ENCODE measurements around the gene ANXA2.

The ANXA2 gene

DNA sequence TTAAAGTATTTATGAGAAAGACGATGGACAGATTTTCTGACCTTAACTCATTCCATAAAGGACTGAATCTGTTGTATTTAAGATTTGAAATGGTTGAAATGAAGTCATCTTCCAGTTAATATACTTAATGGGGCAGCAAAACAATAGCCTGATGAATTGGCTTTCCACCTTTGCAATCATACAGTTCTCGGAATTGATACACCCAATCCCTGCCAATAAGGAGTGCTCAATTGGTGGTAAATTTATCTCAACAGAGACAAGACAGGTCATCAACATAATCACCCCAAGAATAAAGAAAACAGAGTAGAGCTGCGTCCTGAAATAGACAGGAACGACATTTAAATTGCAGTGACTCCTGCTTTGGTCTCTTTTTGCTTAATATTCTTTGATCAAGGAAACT is 11.2 kb downstream of the ANXA2 start:
- no peak for FAIRE-seq

DNA sequence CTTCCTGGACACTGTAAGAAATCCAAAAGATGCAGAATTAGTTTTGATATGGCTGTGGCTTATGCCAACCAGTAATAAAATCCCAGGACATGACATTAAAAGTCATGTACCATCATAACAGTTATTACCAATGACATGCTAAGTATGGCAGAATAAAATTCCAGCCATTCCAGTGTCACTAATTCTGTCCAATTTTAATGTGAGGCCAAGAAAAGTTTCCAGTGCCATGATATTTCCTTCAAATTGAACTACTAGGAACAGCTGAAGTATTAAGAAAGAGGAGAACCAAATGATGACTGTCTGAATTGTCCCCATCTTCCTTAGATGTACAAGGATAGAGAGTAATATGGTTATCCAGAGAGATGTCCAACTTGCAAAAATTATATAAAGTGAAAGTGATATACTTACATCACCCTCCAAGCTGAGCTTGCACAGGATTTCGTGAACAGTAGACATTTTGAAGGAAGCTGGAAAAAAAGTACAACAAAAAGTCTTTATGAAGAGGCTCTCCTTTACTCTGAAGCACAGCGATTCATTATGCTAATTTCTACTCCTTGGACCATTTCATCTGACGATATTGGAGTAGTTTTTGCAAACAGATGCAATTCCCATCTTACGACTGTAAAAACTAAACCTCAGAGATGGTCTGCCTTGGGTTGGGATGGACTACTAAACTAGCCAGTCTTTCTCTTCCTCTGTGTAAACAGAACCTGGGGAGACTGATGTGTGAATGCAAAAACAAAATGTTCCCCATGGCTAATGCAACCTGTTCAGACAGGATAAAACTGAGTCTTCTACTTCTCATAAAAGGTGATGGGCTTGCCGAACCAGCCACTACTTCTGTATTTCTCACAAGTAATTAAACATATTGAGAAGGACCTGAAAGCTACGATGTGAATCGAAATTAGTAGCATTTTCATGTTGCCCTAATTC is 11.9 kb downstream of the ANXA2 start:
- no peak for FAIRE-seq

DNA sequence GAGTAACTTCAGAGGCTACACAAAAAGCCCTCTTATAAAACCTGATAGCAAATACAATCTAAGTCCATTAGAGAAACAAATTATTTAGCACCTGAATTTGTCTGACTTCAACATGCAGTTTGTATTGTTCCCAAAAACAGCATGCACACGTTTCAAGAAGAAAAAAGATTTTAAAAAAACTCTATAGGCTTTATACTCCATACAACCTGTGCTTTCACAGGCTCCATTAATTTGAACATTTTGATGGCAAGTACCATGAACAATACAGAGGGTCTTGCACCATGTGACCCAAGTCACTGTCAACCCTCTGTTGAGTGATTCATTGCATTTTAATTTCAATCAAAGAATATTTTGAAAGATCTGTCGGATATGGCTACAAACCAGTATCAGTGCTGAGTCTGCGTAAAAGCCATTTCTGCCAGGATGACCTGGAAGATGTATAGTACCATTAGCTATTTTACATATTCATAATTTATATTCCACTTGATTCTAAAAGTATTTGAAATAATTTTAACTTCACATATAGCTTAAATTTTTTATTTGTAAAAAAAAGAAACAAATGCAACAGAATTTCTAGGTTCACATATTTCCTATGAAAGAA is 13.2 kb downstream of the ANXA2 start:
- no peak for FAIRE-seq

DNA sequence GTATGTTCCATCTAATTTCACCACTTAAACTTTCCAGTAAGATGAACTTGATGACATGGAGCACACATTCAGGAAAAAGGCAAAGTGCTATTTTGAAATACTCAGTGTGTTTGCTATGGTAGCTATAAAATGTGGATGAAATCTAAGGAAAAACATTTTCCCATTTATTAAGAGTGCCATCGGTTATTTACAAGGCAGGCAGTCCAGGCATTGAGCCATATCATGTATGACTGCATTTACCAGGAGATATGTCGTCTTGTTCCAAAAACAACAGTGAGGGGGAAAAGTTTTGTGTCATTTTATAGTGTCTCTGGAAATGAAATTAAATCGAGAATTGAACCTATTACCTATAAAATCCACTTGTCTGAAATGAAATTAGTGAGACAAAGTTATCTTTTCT is 13.7 kb downstream of the ANXA2 start:
- no peak for FAIRE-seq

DNA sequence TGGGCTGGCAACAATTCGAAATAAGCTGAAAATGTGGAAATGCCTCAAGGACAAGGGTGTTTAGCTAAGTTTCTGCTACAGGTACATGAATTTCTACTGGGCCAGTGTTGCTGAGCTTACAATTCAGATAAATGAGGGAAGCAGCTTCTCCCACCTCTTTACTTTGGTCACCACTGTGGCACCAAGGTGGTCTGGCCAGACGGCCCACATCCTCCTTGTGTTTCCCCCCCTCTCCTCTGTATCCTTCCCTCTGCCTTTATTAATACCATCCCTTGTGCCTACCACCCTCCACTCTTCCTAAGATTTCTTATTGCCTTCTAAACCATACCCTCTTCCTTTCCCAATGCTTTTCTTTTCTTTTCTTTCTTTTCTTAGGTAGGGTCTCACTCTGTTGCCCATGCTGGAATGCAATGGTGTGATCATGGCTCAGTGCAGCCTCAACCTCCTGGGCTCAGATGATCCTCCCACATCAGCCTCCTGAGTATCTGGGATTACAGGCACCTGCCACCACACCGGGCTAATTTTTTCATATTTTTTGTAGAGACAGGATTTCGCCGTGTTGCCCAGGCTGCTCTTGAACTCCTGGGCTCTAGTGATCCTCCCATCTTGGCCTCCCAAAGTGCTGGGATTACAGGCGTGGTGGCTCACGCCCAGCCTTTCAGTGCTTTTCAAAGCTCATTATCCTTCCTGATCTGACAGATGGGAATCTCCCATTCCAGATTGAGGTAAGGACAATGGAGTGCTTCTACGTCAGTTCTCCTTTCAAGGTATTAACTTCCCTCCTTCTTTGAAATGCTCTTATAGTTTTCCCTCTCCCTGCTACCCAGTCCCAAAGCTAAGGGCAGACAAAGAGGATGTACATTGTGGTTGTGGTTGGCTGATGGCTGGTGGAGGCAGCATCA is 14.8 kb downstream of the ANXA2 start:
- FAIRE-seq = no peak

DNA sequence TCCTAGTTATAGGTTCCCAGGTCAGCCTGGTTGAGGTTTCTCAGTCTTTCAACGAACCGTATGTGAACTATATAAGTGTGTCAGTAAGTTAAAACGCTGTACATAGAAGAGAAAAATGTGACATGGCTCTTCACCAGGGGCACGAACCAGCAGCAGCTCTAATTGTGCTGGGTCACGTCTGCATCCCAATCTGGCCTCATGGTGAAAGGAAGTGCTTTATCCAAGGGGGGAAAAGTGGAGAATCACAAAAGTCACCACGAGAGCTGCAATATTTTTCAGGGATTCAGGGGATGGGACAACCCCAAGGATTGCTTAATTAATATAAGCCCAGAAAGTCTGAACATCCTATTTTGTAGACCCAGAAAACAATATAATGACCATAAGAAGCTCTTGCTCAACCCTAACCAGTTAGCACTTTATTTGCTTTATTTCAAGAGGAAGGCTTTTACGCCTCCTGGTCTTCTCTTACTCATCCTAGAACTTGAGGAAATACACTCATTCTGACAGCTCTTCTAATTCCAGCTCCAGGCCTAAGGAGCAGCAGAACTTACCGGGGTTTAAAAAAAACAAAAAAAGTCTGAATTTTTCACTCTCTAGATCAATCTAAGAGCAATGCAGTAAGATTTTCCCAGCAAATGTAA is 16.5 kb downstream of the ANXA2 start:
- no peak for FAIRE-seq

DNA sequence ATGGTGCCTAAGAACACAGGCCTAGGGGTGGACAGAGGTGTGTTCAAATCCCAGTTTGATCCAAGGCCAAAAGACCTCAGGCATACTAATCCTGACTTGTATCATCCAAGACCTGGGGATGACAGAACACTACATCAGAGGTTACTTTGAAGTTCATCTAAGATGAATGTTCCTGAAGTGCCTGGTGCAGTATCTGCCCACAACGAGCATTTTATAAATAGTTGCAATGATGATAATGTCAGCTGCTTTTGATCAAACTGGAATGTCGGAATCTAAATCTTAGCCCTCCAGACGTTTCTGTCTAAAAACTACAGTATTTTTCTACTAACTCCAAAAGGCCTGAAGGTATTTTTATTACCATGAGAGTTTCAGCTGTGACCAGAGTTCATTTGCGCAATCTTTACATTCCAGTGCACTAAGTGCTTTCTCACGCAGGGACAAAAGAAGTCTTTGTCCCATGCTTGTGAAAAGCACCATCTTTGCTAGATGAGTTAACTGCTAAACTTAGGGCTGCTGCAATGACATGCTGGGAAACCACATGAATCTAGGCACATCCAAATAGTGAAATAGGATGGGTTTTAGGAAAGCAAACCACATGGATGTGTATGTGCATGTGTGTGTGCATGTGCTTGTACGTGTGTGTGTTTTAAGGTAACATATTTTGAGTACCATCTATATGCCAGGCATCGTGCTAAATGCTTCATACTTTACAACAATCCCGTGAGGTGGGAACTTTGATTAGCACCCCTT is 18.1 kb downstream of the ANXA2 start:
- FAIRE-seq = no peak

DNA sequence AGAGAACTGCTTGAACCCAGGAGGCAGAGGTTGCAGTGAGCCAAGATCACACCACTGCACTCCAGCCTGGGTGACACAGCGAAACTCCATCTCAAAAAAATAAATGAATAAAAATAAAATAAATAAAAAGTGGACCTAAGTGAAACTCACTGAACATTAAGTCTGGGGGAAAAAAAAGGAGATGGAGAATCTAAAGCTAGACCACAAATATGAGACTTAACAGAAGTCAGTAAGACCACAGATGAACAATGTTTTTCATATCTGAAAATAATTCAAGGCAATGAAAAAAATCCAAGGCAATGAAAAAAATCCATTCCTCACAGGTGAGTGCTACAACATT is 18.6 kb downstream of the ANXA2 start:
- FAIRE-seq = no peak

DNA sequence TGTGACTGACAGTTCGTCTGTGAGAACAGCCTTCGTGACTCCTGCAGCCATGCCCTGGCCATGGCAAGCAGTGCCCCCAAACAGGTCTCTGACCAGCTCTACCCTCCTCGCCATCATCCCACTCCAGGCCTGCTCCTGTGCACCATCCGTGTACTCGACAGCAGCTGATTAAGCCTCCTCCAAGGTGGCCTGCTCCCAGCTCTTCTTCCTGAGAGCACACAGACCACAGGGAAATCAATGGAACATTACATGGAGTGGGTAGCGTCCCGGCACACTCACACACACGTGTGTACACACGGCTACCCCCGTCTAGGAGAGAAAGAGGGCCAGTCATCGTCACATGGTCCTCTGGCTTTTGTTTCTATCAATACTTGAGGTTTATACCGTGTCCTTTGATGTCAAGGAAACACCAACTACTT is 21.1 kb downstream of the ANXA2 start:
- no peak for FAIRE-seq

DNA sequence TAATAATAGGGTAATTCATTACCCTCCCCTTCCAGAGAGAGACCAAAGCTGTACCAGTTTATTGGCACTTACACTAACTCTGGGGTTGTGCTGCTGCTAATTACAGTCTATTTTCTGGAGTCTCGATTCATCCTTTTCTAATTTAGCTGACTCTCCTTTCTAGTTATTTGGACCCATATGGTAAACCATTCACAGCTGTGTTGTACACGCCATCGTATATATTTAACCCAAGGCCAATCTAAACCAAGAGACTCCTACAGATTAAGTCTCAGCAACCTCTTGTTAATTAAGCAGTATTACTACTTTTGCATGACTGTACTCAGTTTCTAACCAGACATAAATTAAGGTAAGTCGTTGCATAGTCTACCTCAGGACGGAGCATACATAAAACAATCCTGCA is 22.5 kb downstream of the ANXA2 start:
- FAIRE-seq = no peak

DNA sequence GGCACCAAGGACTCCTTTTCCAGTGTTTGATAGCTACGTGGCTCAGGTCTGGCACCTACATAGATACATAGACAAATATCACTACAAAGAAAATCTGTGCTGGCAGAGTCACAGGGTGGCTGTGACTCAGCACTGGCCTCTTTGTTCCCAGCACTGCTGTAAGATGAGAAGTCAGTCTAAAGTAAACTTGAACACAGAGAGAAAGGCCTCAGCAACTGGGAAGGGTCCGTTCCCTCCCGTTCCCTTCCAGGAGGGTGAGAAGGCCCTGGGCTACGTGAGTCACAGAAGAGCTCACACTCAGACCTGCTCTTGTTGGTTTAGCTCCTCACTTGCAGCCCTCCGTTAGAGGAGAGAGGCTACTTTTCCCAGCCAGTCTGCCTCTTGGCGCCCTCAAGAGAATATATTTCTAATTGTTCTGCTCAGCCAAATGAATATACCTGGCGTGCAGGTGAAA is 23.1 kb downstream of the ANXA2 start:
- FAIRE-seq = no peak

DNA sequence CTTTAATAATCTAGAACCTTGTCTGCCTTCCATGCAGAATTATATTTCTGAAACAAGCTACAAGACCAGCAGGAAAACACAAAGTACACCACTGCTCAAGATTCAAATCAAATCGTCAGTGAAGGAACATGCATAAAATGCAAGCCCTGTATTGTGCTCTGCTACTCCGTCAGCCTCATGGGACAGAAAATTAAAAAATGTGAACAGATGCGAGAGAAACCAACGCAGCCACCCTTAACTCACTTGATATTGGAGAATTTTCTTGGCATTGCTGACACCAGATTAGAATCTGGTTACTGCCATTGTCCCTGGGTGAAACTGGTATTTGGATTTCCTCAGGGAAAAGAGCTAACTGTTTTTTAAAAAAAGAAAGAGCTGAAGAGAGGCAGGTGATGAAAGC is 23.6 kb downstream of the ANXA2 start:
- no peak for FAIRE-seq

DNA sequence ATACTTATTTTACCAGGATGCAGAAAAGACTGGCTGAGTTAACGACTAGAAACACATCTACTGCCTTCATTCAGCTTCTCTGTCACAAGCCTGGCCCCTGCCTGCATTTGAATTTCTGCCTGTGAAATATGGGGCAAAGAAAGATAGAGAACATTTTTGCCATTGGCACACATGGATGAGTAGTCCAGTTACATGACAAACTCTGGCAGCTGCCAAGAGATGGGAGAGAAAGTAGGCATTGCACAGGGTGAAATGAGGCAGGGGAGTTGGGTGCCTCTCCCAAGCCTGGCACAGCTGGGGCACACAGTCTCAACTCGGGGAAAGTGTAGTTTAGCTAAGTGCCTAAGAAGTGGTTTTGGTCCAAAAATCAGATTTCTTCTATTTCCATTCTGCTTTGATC is 24.0 kb downstream of the ANXA2 start:
- no peak for FAIRE-seq

DNA sequence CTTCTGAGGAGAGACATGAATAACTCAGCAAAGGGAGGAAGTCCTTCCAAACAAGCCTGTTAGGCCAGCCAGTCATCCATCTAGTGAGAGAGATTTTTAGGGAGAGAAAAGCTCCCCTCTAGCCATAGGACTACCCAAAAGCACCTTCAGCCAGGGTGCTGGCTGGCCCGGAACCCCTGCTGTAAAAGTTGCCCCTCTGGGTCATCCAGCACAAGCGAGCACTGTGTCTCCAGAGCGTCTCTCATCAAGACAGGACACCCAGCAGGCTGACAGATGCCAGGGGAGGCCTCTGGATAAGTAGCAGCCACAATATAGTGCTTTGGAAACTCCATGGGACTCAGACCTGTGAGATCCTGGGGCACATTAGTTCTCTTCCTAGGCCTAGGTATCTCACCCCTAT is 24.5 kb downstream of the ANXA2 start:
- no peak for FAIRE-seq

DNA sequence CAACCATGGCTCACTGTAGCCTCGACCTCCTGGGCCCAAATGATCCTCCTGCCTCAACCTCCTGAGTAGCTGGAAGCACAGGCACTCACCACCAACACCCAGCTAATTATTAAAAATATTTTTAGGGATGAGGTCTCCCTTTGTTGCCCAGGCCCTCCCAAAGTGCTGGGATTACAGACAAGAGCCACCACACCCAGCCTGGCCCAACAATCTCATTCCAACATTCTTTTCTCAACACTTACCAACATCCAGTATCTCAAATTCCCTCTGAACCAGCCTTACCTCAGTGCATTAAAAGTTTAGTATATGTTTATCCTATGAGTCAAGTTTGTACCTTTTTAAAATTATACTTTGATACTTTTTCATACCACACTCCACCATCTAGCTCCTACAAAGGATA is 25.0 kb downstream of the ANXA2 start:
- no peak for FAIRE-seq

DNA sequence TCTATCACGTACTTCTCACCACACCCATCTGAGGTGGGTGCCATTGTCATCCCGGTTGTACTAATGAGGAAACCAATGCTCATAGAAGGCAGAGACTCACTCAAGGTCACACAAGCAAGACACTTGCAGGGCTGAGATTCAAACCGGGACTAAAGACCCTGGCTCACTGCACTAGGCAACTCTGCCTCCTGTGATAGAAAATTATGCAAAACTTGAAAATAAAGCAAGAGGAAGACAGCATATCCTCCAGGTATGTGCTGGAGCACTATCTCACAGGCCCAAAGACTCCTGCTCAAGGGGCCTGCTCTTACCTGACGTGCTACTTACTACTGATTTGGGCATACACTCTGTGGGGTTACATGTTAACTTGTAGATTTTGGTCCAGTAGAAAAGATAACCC is 25.6 kb downstream of the ANXA2 start:
- no peak for FAIRE-seq

DNA sequence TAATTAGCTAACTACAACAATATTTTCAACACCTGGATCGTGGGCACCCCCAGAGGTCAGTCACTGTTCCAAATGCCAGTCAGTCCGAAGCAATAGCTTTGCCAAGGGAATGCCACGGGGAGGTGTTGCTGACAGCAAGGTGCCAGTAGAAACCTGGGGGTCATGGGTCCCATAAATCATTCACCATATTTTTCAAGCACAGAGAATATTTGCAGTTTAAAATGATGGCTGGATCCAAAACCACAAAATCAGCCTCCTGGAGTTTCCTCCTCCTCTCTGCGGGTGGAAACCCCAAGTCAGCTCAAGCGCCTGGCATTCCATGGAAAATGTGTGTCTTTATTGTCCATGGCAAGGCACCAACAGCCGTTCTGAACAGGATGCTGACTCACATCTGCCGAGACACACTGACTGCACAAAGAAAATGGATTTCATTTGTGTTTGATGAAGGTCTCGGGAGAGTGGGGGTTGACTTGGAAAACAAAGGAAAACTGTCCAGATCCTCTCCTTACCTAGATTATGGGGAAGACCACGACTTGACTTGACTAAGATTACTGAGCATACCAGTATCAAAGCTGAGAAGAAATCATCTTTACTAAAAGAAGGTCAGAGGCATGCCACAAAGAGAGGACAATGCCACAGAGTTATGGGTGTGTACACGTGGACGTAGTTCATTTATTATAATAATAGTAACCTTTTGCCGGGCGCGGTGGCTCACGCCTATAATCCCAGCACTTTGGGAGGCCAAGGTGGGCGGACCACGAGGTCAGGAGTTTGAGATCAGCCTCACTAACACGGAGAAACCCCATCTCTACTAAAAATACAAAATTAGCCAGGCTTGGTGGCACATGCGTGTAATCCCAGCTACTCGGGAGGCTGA is 26.4 kb downstream of the ANXA2 start:
- peak; percentile 15 for FAIRE-seq

DNA sequence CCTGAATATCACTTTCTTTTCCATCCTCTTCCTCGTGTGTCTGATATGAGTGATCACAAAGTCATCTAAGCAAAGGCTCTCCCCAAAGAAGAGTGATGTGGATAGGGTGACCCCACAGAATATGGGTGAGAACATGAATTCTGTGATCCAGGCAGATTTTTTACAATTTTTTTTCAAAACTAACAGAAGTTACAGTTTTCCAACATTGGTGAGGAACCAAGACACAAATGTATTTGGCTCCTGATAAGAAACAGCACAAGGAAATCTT is 27.0 kb downstream of the ANXA2 start:
- no peak for FAIRE-seq

DNA sequence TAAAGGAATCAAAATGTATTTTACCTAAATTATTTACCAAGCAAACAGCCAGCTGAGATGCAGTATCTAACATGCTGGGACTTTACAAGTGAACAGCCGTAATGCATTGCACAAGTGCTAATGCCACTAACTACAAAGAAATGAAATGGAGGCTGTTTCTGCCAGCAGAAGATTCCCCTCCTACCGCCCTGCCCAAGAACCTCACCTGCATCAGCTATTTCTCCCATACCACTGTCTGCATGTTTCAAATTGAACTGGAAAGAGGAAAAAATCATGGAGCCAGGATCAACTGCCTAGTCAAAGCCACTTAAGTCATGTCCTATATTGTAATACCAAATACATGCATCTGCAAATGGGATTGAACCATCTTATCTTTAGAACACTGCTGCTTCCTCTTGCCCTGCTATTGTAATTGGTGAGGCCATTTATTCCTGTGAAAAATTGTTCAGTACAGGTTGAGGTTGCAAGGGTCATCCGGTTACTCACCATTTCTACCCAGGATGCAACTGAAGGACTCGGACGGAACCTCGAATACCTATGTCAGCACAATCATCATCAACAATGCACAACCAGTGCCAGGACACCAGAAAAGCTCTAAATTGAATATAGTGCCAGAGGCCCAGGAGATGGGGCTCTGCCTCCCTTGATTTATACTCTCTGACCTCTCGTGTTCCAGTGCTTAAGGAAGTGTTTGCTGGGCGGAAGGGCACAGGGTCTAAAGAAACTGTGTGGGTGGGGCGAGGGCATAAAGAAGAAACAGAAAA is 27.5 kb downstream of the ANXA2 start:
- no peak for FAIRE-seq

DNA sequence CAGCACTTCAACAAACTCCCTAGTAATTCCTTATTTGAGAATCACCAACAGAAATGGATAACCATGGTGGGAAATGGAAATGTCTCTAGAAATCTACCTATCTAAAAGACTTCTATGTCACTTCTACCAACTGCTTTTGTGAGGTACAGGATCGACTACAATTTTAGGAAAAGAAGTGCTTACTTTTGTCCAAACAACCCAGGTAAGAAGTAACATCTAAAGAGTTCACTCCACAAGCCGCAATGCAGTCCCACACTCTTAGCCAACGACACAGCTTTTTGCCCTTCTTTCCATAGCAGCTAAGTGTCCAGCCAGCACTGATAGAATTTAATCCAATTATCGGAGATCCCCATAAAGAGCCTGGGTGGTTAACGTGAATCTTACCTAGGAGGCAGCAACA is 28.1 kb downstream of the ANXA2 start:
- no peak for FAIRE-seq

DNA sequence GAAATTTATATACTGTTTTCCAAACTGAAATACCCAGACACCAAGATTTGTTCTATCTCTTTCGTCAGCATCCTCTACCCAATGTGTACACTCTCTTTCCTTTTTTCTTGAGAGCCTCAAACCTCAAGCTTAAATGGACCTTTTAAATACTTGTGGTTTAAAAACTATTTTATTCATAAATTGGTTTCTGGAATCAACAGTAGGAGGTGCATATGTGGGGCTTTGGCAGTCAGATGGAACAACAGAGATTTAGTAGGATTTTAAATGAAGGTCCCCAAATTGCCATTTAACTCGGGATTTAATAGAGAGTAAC is 33.2 kb downstream of the ANXA2 start:
- FAIRE-seq = no peak
